Renal cortex interstitium (tissue), 11 donors: ENCODE results near the gene ATP5F1D. TPM values are rescaled to one million over a fixed set of nuclear protein-coding genes. Genes with fewer than 3 reads are reported as not detected.
A peak's percentile ranks its signal among the peaks of the same experiment; 100 is the strongest.

ENCODE experiments used
- DNase-seq, 11 donors: peaks; one replicate each; pipeline ENCODE4 v3.0.0-alpha.2; 2013; ENCODE audit warnings: low read depth in 9 of 11, low spot score in 4 of 11; ENCODE audit errors: extremely low read depth in 1 of 11
- polyA plus RNA-seq, 3 donors: library from polyadenylated mRNA; unstranded; fragments of 120-200 nt; gene quantifications; one replicate each; pipeline ENCODE4 v1.2.1, GENCODE V29; 2013; ENCODE audit not compliant: insufficient read length in 3 of 3

Gene ATP5F1D
- polyA plus RNA-seq, 3 donors = 82.2 to 145 (median 129) TPM

GRCh38 chr19:1272423-1273262, 31.1 kb downstream of the ATP5F1D start:
- DNase-seq = no peak

- no peak for DNase-seq
Observed at GRCh38 chr19:1273263-1274041, 31.9 kb downstream of the ATP5F1D start.

DNA sequence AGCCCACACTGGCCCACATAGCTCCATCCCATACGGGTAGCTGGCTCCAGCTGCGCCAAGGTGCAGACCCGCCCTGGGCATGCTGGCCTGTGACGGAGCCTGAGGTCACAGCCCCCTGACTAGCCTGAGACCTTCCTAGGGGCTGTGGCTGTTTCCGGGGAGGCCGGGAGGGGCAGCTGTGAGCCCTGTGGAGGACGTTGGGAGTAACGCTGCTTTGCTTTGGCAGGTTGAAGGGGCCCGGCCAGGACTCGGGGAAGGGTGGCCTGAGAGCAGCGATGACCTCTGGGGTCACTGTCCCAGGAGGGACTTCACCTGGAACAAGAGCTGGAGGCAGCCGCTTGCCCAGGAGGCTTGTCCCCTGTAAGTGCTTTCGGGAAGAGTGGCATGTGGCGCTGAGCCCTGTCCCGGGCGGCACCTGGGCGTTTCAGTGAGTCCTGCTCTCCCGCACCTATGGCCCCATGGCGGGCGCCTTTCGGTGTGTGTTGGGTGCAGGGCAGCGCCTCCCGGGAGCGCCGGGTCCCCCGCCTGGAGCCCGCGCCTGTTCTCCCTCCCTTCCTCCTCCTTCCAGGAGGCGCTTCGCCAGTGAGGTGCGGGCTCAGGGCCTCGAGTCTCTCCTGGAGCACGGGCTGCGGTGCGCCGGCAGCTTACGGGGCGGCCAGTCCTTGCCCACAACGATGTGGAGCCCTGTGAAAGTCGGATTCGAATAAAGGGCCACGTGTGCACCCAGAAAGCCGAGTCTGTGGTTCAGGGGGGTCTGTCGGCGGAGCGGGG, 32.7 kb downstream of the ATP5F1D start:
- no peak for DNase-seq

GRCh38 chr19:1274852-1275259, 33.3 kb downstream of the ATP5F1D start:
- DNase-seq = no peak

- DNase-seq = peak in 10 of 11 donors; percentile 87 to 95 (median 91)
Observed at GRCh38 chr19:1275260-1275975, 33.9 kb downstream of the ATP5F1D start, which contains the start of gene FAM174C. Gene FAM174C, plus strand, starts transcription at chr19:1275530. Its CDS starts 20 bp downstream, at chr19:1275550.

GRCh38 chr19:1275976-1276627, 34.6 kb downstream of the ATP5F1D start:
- no peak for DNase-seq

GRCh38 chr19:1276628-1277022, 35.1 kb downstream of the ATP5F1D start:
- no peak for DNase-seq

DNA sequence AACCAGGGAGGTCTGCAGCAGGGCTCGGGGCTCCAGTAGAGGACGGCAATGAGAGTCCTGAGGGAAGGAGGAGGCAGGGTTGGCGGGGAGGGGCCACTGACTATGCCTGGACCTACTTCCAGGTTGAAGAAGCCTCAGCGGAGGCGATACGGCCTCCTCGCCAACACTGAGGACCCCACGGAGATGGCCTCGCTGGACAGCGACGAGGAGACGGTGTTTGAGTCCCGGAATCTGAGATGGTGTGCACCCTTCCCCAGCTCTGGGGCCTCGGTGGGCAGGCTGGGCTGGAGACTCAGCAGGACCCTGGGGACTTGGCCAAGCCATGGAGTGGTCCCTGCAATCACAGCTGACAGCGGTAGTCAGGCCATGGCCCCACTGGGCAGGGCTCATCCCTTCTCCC, 35.5 kb downstream of the ATP5F1D start:
- no peak for DNase-seq

DNA sequence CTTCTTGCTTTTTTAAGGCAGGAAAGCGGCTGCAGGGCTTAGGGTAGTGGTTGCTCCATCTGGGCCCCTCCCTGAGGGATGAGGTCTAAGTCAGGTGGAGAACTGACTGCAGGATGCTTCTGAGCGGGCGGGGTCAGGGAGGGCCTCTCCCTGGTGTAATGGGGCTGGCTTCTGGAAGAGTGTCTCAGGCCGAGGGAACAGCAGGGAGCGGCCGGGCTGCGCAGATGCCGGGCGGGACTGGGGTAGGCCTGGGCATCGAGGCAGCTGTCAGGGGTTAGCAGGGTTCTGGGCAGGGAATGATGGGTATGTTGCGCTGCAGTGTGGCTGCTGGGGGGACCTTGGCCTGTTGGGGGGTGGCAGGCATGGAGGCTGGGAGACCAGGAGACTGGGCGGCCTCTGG, 36.5 kb downstream of the ATP5F1D start:
- no peak for DNase-seq

- DNase-seq = no peak
Observed at GRCh38 chr19:1278713-1279660, 37.4 kb downstream of the ATP5F1D start.

DNA sequence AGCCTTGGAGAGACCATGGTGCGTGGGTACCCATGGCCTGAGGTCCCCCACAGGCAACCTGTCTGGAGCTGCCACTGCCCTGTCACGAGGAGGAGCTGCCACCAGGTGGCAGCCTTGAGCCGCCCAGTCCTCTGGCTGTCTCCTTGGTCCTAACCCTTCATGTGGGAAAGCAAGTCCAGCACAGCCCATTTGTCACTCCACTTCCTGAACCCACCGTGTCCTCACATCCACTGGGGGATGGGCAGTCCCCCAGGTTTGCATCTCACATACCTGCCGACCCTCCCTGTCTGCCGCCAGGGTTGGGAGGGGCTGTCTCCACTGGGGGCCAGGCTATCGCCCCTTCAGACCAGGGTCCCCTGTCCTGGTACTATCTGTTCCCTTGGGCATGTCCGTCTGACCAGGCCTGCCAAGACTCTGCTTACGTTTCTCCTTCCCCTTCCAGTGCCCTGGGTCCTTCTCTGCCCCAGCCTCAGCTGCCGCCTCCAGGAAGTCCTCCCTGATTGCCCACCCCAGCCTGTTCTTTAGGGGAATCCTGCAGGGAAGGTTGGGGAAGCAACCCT, 38.3 kb downstream of the ATP5F1D start:
- DNase-seq = peak in 8 of 11 donors; percentile 60 to 88 (median 78)

DNA sequence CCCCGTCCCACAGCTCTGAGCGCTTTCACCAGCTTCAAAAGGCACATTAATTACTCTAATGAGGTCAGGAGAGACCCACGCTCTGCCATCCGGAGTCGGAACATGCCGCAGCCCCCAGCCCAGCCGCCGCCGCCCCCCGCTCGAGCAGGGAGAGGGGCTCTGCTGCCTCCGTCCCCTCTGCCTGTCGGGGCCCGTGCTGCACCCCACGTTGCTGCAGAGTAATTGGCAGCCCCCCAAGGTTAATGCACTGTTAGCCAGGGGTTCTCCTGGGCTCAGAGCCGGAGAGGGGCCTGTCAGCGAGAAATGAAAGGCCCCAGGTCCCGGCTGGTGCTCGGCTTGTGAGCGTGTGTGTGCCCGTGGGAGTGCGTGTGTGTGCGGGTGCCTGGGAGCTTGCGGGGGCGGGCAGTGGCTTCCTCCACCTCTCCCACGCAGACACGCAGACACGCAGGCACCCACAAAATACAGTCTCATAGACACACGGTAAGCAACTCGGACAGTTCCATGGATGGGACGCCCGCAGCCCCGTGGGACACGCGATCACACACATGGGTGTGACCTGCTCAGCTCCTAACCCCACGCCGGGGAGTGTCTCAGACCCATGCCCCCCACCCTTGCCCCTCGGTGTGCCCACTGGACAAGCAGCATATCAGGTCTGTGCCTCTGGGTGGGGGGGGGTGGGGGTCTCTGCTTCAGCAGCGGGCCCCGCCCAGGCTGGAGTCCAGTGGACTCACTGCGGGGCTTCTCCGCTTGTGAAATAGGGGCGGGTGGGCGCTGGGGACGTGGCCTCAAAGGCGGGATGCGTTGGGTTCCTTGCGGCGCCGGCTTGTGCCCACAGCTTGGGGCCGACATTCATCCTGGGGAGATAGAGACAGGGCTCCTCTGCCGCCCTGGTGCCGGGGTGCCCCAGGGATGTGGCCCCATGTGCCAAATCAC, 39.4 kb downstream of the ATP5F1D start:
- no peak for DNase-seq

- no peak for DNase-seq
Observed at GRCh38 chr19:1281569-1282287, 40.2 kb downstream of the ATP5F1D start.

GRCh38 chr19:1282588-1283206, 41.1 kb downstream of the ATP5F1D start:
- no peak for DNase-seq
